Fibroblast of lung (primary cell): ENCODE results near the gene PAPOLG.

Experiments used
- CTCF ChIP-seq, 2 donors: IDR thresholded peaks in 1 of 2; conservative IDR thresholded peaks in 1 of 2; 1 replicate in 1 of 2; 2 replicates in 1 of 2; pipeline ENCODE4 v1.5.1; 2011 to 2012; ENCODE audit warnings: low read length in 2 of 2, control low read depth in 1 of 2, inconsistent platforms in 1 of 2, low read depth in 1 of 2, mild to moderate bottlenecking in 1 of 2
- EZH2 ChIP-seq: IDR thresholded peaks from 2 replicates; pipeline ENCODE4 v1.5.1; 2012; ENCODE audit warnings: low read length, control low read depth, mild to moderate bottlenecking; ENCODE audit errors: missing control alignments

- TF ChIP-seq EZH2 (no peak), CTCF (conservative IDR thresholded peaks at IDR 0.05 in 1 of 2, IDR thresholded peaks at IDR 0.05 in 1 of 2; ENCODE audit: low read depth in 1 of 2, low read length in 2 of 2) (no peak)
Observed at GRCh38 chr2:60715561-60715960, 40.5 kb upstream of the PAPOLG start.
